ENCODE data around the gene BBLN.

BBLN gene

GRCh38 chr9:128160603-128160987 lies 530 bp downstream of the BBLN start:
- Histone ChIP-seq H3K14ac (ENCODE audit: low read length) (peak overlapping the region; percentile 83), H4K12ac (ENCODE audit: low read depth, low read length) (peak overlapping the region; percentile 86), H2BK5ac (ENCODE audit: low read depth, low read length, poor library complexity) (peak overlapping the region; percentile 26), H3K27me3 (ENCODE audit: insufficient read depth, low read length) (no peaks in the 10 kb centered on the region), H3K23ac (ENCODE audit: low read length) (no peak overlapping the region), H3K79me2 (ENCODE audit: control insufficient read depth, insufficient read depth, low read length, poor library complexity) (peaks cover 5% of the 10 kb centered on the region), H3K4ac (ENCODE audit: low read depth, low read length) (peak overlapping the region; percentile 49), H3K9ac (ENCODE audit: low read length) (peak overlapping the region; percentile 81), H2AK5ac (ENCODE audit: low read length) (peak overlapping the region; percentile 44), H3K18ac (ENCODE audit: low read length) (peak overlapping the region; percentile 86), H3K27ac (ENCODE audit: low read depth, low read length) (no peak overlapping the region), H2AFZ (ENCODE audit: insufficient read depth, low read length, poor library complexity) (peak overlapping the region; percentile 94), H4K8ac (ENCODE audit: low read depth, low read length) (peak overlapping the region; percentile 92), H3K36me3 (ENCODE audit: control insufficient read depth in 1 of 2, insufficient read depth in 2 of 2, low read length in 2 of 2) (peaks cover 30% of the 10 kb centered on the region in 2 experiments), H3K4me2 (ENCODE audit: low read length) (peak overlapping the region; percentile 72), H3K79me1 (ENCODE audit: low read length) (peaks cover 12% of the 10 kb centered on the region), H3K4me1 (ENCODE audit: control insufficient read depth in 1 of 2, insufficient read depth in 2 of 2, low read length in 2 of 2) (peaks cover 5 to 9% of the 10 kb centered on the region in 2 experiments), H2BK12ac (ENCODE audit: low read length) (no peak overlapping the region), H4K91ac (ENCODE audit: low read depth, low read length) (peak overlapping the region; percentile 58), H3K4me3 (ENCODE audit: low read depth, low read length) (peak overlapping the region; percentile 82), H3K9me3 (ENCODE audit: insufficient read depth, low read depth, low read length) (no peaks in the 10 kb centered on the region), H2BK120ac (ENCODE audit: insufficient read depth, low read length, poor library complexity) (peak overlapping the region; percentile 10)
- peak in 1 of 2 donors; percentile 10 for DNase-seq
- WGBS (ENCODE audit: extremely low coverage, insufficient coverage, insufficient read length): no CpG with 5 or more reads among the region's 23 CpGs

- no peak overlapping the region for H2BK12ac ChIP-seq (ENCODE audit: low read length)
- no peak overlapping the region for H3K9ac ChIP-seq (ENCODE audit: low read length)
- no peak for DNase-seq
- H2AK5ac ChIP-seq (ENCODE audit: low read length): no peak overlapping the region
- H3K27me3 ChIP-seq (ENCODE audit: insufficient read depth, low read length): no peaks in the 10 kb centered on the region
- H3K9me3 ChIP-seq (ENCODE audit: insufficient read depth, low read depth, low read length): no peaks in the 10 kb centered on the region
- no peak overlapping the region for H4K91ac ChIP-seq (ENCODE audit: low read depth, low read length)
- no peak overlapping the region for H3K18ac ChIP-seq (ENCODE audit: low read length)
- no peak overlapping the region for H3K4ac ChIP-seq (ENCODE audit: low read depth, low read length)
- H3K79me2 ChIP-seq (ENCODE audit: control insufficient read depth, insufficient read depth, low read length, poor library complexity): peaks cover 5% of the 10 kb centered on the region
- no peak overlapping the region for H4K12ac ChIP-seq (ENCODE audit: low read depth, low read length)
- no peak overlapping the region for H3K4me2 ChIP-seq (ENCODE audit: low read length)
- H3K79me1 ChIP-seq (ENCODE audit: low read length): peaks cover 12% of the 10 kb centered on the region
- H3K4me3 ChIP-seq (ENCODE audit: low read depth, low read length): no peak overlapping the region
- no peak overlapping the region for H4K8ac ChIP-seq (ENCODE audit: low read depth, low read length)
- no peak overlapping the region for H3K23ac ChIP-seq (ENCODE audit: low read length)
- no peak overlapping the region for H3K14ac ChIP-seq (ENCODE audit: low read length)
- WGBS (ENCODE audit: extremely low coverage, insufficient coverage, insufficient read length): no CpG with 5 or more reads among the region's 13 CpGs
- no peak overlapping the region for H2BK120ac ChIP-seq (ENCODE audit: insufficient read depth, low read length, poor library complexity)
- H3K36me3 ChIP-seq (ENCODE audit: control insufficient read depth in 1 of 2, insufficient read depth in 2 of 2, low read length in 2 of 2): peaks cover 36 to 37% of the 10 kb centered on the region in 2 experiments
- no peak overlapping the region for H2BK5ac ChIP-seq (ENCODE audit: low read depth, low read length, poor library complexity)
- peaks cover 5 to 9% of the 10 kb centered on the region in 2 experiments for H3K4me1 ChIP-seq (ENCODE audit: control insufficient read depth in 1 of 2, insufficient read depth in 2 of 2, low read length in 2 of 2)
- no peak overlapping the region for H2AFZ ChIP-seq (ENCODE audit: insufficient read depth, low read length, poor library complexity)
- H3K27ac ChIP-seq (ENCODE audit: low read depth, low read length): no peak overlapping the region
Observed at GRCh38 chr9:128161215-128161902, 1.3 kb downstream of the BBLN start.

GRCh38 chr9:128162215-128163026 lies 2.4 kb downstream of the BBLN start:
- Histone ChIP-seq H3K27me3 (ENCODE audit: insufficient read depth, low read length) (no peaks in the 10 kb centered on the region), H2AFZ (ENCODE audit: insufficient read depth, low read length, poor library complexity) (no peak overlapping the region), H2BK5ac (ENCODE audit: low read depth, low read length, poor library complexity) (no peak overlapping the region), H3K23ac (ENCODE audit: low read length) (no peak overlapping the region), H4K91ac (ENCODE audit: low read depth, low read length) (no peak overlapping the region), H3K9me3 (ENCODE audit: insufficient read depth, low read depth, low read length) (peaks cover 3% of the 10 kb centered on the region), H4K12ac (ENCODE audit: low read depth, low read length) (peak overlapping the region; percentile 16), H3K14ac (ENCODE audit: low read length) (no peak overlapping the region), H2BK120ac (ENCODE audit: insufficient read depth, low read length, poor library complexity) (no peak overlapping the region), H3K4me2 (ENCODE audit: low read length) (no peak overlapping the region), H3K4ac (ENCODE audit: low read depth, low read length) (no peak overlapping the region), H3K9ac (ENCODE audit: low read length) (no peak overlapping the region), H3K4me1 (ENCODE audit: control insufficient read depth in 1 of 2, insufficient read depth in 2 of 2, low read length in 2 of 2) (peaks cover 5 to 9% of the 10 kb centered on the region in 2 experiments), H3K79me1 (ENCODE audit: low read length) (peaks cover 12% of the 10 kb centered on the region), H3K18ac (ENCODE audit: low read length) (no peak overlapping the region), H4K8ac (ENCODE audit: low read depth, low read length) (no peak overlapping the region), H3K4me3 (ENCODE audit: low read depth, low read length) (peak overlapping the region; percentile 37), H3K79me2 (ENCODE audit: control insufficient read depth, insufficient read depth, low read length, poor library complexity) (peaks cover 5% of the 10 kb centered on the region), H3K27ac (ENCODE audit: low read depth, low read length) (no peak overlapping the region), H2BK12ac (ENCODE audit: low read length) (no peak overlapping the region), H3K36me3 (ENCODE audit: control insufficient read depth in 1 of 2, insufficient read depth in 2 of 2, low read length in 2 of 2) (peaks cover 47 to 48% of the 10 kb centered on the region in 2 experiments), H2AK5ac (ENCODE audit: low read length) (no peak overlapping the region)
- DNase-seq: no peak
- no CpG with 5 or more reads among the region's 10 CpGs for WGBS (ENCODE audit: extremely low coverage, insufficient coverage, insufficient read length)

GRCh38 chr9:128163027-128163515 lies 3.0 kb downstream of the BBLN start:
- whole genome bisulfite sequencing (ENCODE audit: extremely low coverage, insufficient coverage, insufficient read length): no CpG with 5 or more reads among the region's 6 CpGs
- DNase-seq: no peak
- Histone ChIP-seq H3K4me1 (ENCODE audit: control insufficient read depth in 1 of 2, insufficient read depth in 2 of 2, low read length in 2 of 2) (peaks cover 5 to 9% of the 10 kb centered on the region in 2 experiments), H3K27me3 (ENCODE audit: insufficient read depth, low read length) (no peaks in the 10 kb centered on the region), H4K12ac (ENCODE audit: low read depth, low read length) (no peak overlapping the region), H2AFZ (ENCODE audit: insufficient read depth, low read length, poor library complexity) (no peak overlapping the region), H2BK5ac (ENCODE audit: low read depth, low read length, poor library complexity) (no peak overlapping the region), H4K8ac (ENCODE audit: low read depth, low read length) (no peak overlapping the region), H3K27ac (ENCODE audit: low read depth, low read length) (no peak overlapping the region), H3K4me2 (ENCODE audit: low read length) (no peak overlapping the region), H3K23ac (ENCODE audit: low read length) (no peak overlapping the region), H3K79me2 (ENCODE audit: control insufficient read depth, insufficient read depth, low read length, poor library complexity) (peaks cover 5% of the 10 kb centered on the region), H2BK12ac (ENCODE audit: low read length) (no peak overlapping the region), H2BK120ac (ENCODE audit: insufficient read depth, low read length, poor library complexity) (no peak overlapping the region), H3K4ac (ENCODE audit: low read depth, low read length) (no peak overlapping the region), H3K79me1 (ENCODE audit: low read length) (peaks cover 12% of the 10 kb centered on the region), H3K4me3 (ENCODE audit: low read depth, low read length) (no peak overlapping the region), H3K36me3 (ENCODE audit: control insufficient read depth in 1 of 2, insufficient read depth in 2 of 2, low read length in 2 of 2) (peaks cover 53 to 54% of the 10 kb centered on the region in 2 experiments), H3K14ac (ENCODE audit: low read length) (no peak overlapping the region), H3K9ac (ENCODE audit: low read length) (no peak overlapping the region), H2AK5ac (ENCODE audit: low read length) (no peak overlapping the region), H3K9me3 (ENCODE audit: insufficient read depth, low read depth, low read length) (peaks cover 3% of the 10 kb centered on the region), H3K18ac (ENCODE audit: low read length) (no peak overlapping the region), H4K91ac (ENCODE audit: low read depth, low read length) (no peak overlapping the region)
